ENCODE results near the gene MAPKAP1.

Gene MAPKAP1

DNA sequence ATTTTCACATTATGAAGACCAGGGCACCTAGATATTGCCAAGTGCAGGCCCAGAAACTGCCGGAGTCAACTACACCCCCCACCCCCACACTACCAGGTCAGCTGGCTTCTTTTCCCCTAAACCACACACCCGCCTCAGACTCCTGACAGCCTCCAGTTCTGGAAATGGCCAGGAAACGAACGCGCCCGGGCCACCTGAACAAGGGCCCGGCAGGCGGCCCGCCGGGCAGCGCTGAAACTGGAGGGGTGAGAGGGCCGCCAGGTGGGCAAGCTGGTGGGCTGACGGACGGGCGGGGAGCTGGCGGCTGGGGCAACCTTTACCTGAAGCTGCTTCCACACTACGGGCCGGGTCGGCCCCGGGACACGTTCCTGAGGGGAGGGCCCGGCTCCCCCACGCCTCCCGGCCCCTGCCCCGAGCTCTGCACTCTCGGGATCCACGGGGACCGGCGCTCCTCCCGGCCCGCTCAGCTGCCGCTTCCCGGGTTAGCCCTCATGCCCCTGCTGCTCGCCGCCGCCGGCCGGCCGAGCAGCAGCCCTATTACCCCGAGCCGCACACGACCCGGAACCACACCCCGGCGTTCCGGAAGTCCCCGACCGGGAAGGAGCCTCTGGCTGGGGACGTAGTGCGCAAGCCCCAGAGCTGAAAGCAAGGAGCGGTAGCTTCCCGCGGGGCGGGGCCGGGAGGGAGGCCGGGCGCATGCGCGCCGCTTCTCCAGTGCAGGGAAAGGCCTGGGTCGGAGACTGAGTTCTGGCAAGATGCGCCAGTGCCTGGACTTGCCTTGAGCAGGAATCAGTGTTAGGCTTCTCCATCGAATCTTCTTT, at the start of gene MAPKAP1:
Gene MAPKAP1 (minus strand): TSS at position 558 of the 821 bp plus-strand sequence. CDS start 34,634 bp downstream, outside the sequence.
- Histone ChIP-seq H3K27me3 (ENCODE audit: control insufficient read depth, low read length) (no peaks in the 10 kb centered on the region), H3K27ac (ENCODE audit: low read depth, low read length) (peak within 1 kb of the TSS; percentile 6; the same call in 1 of the 2 replicates), H3K4me2 (ENCODE audit: low read length) (peak within 1 kb of the TSS; percentile 70), H4K20me1 (ENCODE audit: control insufficient read depth, insufficient read depth, low read depth, low read length) (no peaks in the 10 kb centered on the region), H3K9me2 (replicated peaks; ENCODE audit: control insufficient read depth, low read length) (no peaks in the 10 kb centered on the region), H3K4me3 (ENCODE audit: low read length) (peak within 1 kb of the TSS; percentile 84), H3K4me1 (ENCODE audit: control insufficient read depth, low read length) (peaks cover 30% of the 10 kb centered on the region), H3F3A (ENCODE audit: control insufficient read depth, insufficient read depth) (no peaks in the 10 kb centered on the region), H3K9me3 (ENCODE audit: control insufficient read depth, insufficient read depth, low read length) (no peaks in the 10 kb centered on the region), H3K36me3 (ENCODE audit: control insufficient read depth, low read length) (peaks cover 15% of the 10 kb centered on the region), H3K79me2 (ENCODE audit: control insufficient read depth, low read length) (peaks cover 52% of the 10 kb centered on the region)
- TF ChIP-seq, protein P1, sequence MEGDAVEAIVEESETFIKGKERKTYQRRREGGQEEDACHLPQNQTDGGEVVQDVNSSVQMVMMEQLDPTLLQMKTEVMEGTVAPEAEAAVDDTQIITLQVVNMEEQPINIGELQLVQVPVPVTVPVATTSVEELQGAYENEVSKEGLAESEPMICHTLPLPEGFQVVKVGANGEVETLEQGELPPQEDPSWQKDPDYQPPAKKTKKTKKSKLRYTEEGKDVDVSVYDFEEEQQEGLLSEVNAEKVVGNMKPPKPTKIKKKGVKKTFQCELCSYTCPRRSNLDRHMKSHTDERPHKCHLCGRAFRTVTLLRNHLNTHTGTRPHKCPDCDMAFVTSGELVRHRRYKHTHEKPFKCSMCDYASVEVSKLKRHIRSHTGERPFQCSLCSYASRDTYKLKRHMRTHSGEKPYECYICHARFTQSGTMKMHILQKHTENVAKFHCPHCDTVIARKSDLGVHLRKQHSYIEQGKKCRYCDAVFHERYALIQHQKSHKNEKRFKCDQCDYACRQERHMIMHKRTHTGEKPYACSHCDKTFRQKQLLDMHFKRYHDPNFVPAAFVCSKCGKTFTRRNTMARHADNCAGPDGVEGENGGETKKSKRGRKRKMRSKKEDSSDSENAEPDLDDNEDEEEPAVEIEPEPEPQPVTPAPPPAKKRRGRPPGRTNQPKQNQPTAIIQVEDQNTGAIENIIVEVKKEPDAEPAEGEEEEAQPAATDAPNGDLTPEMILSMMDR (IDR thresholded peaks at IDR 0.05; ENCODE audit: low read depth, low read length, poor library complexity, severe bottlenecking): no peak
- no peak for TF ChIP-seq EZH2phosphoT487 (IDR thresholded peaks at IDR 0.05; ENCODE audit: borderline replicate concordance, low read length)

DNA sequence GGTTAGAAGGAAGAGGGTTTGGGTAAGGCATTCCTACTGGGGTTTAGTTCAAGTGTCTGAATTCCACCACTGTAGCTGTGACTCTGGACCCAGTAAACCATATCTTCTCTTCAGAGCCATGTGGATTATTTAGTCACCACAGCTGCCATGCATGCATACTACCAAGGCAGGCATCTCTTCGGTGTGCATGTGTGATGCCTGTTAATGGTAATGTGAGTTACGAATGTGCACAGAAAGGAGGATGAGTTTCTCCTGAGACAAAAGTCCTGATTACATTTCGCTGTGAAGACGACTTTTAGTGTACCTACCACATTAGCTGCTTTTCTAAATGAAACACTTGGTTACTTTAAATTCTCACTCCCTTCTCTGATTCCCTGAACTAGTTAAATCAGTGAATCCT, 49.5 kb upstream of the MAPKAP1 start:
- Histone ChIP-seq H3K4me3 (ENCODE audit: low read length) (no peak overlapping the region), H3K4me2 (ENCODE audit: low read length) (no peak overlapping the region), H3K79me2 (ENCODE audit: control insufficient read depth, low read length) (peaks cover 30% of the 10 kb centered on the region), H4K20me1 (ENCODE audit: control insufficient read depth, insufficient read depth, low read depth, low read length) (no peaks in the 10 kb centered on the region), H3K36me3 (ENCODE audit: control insufficient read depth, low read length) (peaks cover 23% of the 10 kb centered on the region), H3K27me3 (ENCODE audit: control insufficient read depth, low read length) (no peaks in the 10 kb centered on the region), H3K4me1 (ENCODE audit: control insufficient read depth, low read length) (peaks cover 62% of the 10 kb centered on the region), H3K27ac (ENCODE audit: low read depth, low read length) (no peak overlapping the region), H3K9me3 (ENCODE audit: control insufficient read depth, insufficient read depth, low read length) (no peaks in the 10 kb centered on the region), H3K9me2 (replicated peaks; ENCODE audit: control insufficient read depth, low read length) (no peaks in the 10 kb centered on the region), H3F3A (ENCODE audit: control insufficient read depth, insufficient read depth) (peaks cover 22% of the 10 kb centered on the region)
- no peak for TF ChIP-seq EZH2phosphoT487 (IDR thresholded peaks at IDR 0.05; ENCODE audit: borderline replicate concordance, low read length)
- TF ChIP-seq, protein P1 (IDR thresholded peaks at IDR 0.05; ENCODE audit: low read depth, low read length, poor library complexity, severe bottlenecking): no peak

DNA sequence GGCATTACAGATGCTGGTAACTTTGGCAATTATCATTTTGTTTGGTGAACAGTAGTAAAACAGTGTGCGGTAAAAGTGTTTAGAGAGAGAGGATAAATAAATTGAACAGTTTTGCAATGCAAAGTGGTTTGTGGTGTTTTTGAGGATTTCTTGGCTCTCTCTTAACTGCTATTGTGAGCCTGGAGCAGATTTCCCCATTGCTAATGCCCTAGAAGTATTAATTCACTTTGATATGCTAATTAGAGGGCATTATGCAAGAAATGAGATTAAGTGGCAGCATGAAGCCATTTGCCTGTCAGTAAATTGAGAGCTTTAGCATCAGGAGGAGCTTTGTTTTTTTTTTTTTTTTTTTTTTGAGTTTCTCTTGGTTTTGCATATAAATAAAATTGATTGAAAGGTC, 48.3 kb upstream of the MAPKAP1 start:
- H3F3A ChIP-seq (ENCODE audit: control insufficient read depth, insufficient read depth): peaks cover 18% of the 10 kb centered on the region
- H4K20me1 ChIP-seq (ENCODE audit: control insufficient read depth, insufficient read depth, low read depth, low read length): 0 out of 2 replicates have a peak, but pooled peaks cover 1% of the 10 kb centered on the region
- no peak overlapping the region for H3K4me2 ChIP-seq (ENCODE audit: low read length)
- H3K79me2 ChIP-seq (ENCODE audit: control insufficient read depth, low read length): peaks cover 25% of the 10 kb centered on the region
- peaks cover 32% of the 10 kb centered on the region for H3K36me3 ChIP-seq (ENCODE audit: control insufficient read depth, low read length)
- no peaks in the 10 kb centered on the region for H3K9me2 ChIP-seq (replicated peaks; ENCODE audit: control insufficient read depth, low read length)
- no peaks in the 10 kb centered on the region for H3K27me3 ChIP-seq (ENCODE audit: control insufficient read depth, low read length)
- H3K27ac ChIP-seq (ENCODE audit: low read depth, low read length): no peak overlapping the region
- peaks cover 58% of the 10 kb centered on the region for H3K4me1 ChIP-seq (ENCODE audit: control insufficient read depth, low read length)
- no peak for TF ChIP-seq EZH2phosphoT487 (IDR thresholded peaks at IDR 0.05; ENCODE audit: borderline replicate concordance, low read length)
- TF ChIP-seq, protein P1 (IDR thresholded peaks at IDR 0.05; ENCODE audit: low read depth, low read length, poor library complexity, severe bottlenecking): no peak
- H3K4me3 ChIP-seq (ENCODE audit: low read length): no peak overlapping the region
- no peaks in the 10 kb centered on the region for H3K9me3 ChIP-seq (ENCODE audit: control insufficient read depth, insufficient read depth, low read length)
